ENCODE measurements around the gene ADAMTS17.

GRCh38 chr15:100055821-100056220 is 286.0 kb downstream of the ADAMTS17 start:
- TF ChIP-seq POLR2A (IDR thresholded peaks at IDR 0.05) (no peak), CTCF (IDR thresholded peaks at IDR 0.05) (no peak)
